GM10248 (cell line): ENCODE measurements around the gene CHST11.

Source experiments
- CTCF ChIA-PET: fragments of 300-600 bp; sonication (Branson Sonifier 250); formaldehyde crosslinking; extraction: SDS; loops from one replicate; lab custom pipeline; 2021; ENCODE audit warnings: antibody characterized with exemption; lab: Yijun Ruan, JAX
- POLR2A ChIA-PET: fragments of 350-650 bp; sonication (Branson Sonifier 250); formaldehyde crosslinking; extraction: SDS; loops from one replicate; lab custom pipeline; 2020; ENCODE audit warnings: antibody characterized with exemption; lab: Yijun Ruan, JAX
- DNase-seq: peaks from one replicate; pipeline ENCODE4 v3.0.0; 2012; ENCODE audit errors: extremely low spot score
- TF ChIP-seq, protein P1 (sequence below): IDR thresholded peaks from 2 replicates; pipeline ENCODE4 v1.5.1; 2012; ENCODE audit warnings: mild to moderate bottlenecking, low read depth; ENCODE audit errors: extremely low read depth, missing control alignments, control extremely low read depth

CHST11 gene

DNA sequence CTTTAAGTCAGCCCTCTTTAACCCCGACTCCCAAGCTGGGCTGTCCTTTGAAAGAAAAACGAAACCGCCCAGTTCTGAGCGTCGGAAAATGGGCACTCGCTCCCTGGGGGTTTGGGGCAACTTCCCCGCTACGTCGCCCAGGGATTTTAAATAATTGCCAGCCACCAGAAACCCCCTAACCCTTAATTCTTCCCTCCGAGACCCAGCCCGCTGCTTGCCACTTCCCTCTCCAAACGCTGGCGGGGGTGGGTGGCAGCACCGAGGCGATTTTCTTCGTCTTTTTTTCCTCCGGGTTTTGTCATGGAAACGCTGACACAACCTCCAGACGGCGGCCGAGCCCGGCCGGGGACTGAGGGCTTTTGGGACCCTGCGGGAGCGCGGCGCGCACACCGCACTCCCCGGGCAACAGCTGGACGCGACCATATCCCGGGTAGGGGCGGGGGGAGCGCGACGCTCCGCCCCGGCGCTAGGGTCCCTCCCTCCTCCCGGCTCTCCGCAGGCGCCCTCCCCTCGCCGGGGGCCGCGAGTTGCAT lies at the start of gene CHST11:
Gene CHST11, plus strand, starts transcription at position 532 of the 533 bp plus-strand sequence.
- TF ChIP-seq, protein P1, sequence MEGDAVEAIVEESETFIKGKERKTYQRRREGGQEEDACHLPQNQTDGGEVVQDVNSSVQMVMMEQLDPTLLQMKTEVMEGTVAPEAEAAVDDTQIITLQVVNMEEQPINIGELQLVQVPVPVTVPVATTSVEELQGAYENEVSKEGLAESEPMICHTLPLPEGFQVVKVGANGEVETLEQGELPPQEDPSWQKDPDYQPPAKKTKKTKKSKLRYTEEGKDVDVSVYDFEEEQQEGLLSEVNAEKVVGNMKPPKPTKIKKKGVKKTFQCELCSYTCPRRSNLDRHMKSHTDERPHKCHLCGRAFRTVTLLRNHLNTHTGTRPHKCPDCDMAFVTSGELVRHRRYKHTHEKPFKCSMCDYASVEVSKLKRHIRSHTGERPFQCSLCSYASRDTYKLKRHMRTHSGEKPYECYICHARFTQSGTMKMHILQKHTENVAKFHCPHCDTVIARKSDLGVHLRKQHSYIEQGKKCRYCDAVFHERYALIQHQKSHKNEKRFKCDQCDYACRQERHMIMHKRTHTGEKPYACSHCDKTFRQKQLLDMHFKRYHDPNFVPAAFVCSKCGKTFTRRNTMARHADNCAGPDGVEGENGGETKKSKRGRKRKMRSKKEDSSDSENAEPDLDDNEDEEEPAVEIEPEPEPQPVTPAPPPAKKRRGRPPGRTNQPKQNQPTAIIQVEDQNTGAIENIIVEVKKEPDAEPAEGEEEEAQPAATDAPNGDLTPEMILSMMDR, result no peak
- DNase-seq, result peak; percentile 94
- POLR2A ChIA-PET, result no interaction called here
- CTCF ChIA-PET, result interaction anchor here (1.2 to 3.5 kb wide), 8 partner anchors 10 to 334 kb away, joined by 3 to 18 read pairs (median 4); no protein-coding TSS in a partner anchor

- no peak for DNase-seq
- TF ChIP-seq, protein P1, result no peak
- ChIA-PET CTCF (interaction anchor here (4.1 kb wide), 1 partner anchor 26 kb away, joined by 17 read pairs; no protein-coding TSS in a partner anchor), POLR2A (no interaction called here)
These were observed 49.3 kb upstream of the CHST11 start for GRCh38 chr12:104407438-104407837.

GRCh38 chr12:104407922-104408321 lies 48.8 kb upstream of the CHST11 start:
- ChIA-PET POLR2A (no interaction called here), CTCF (interaction anchor here (0.7 to 4.1 kb wide), 2 partner anchors 13 to 26 kb away, joined by 3 to 17 read pairs; no protein-coding TSS in a partner anchor)
- TF ChIP-seq, protein P1, result no peak
- DNase-seq, result no peak

GRCh38 chr12:104410326-104410725 lies 46.4 kb upstream of the CHST11 start:
- CTCF ChIA-PET, result no interaction called here
- no peak for DNase-seq
- POLR2A ChIA-PET, result no interaction called here
- TF ChIP-seq, protein P1, result no peak

GRCh38 chr12:104410786-104411185 lies 46.0 kb upstream of the CHST11 start:
- CTCF ChIA-PET, result no interaction called here
- POLR2A ChIA-PET, result no interaction called here
- no peak for DNase-seq
- TF ChIP-seq, protein P1, result no peak

DNA sequence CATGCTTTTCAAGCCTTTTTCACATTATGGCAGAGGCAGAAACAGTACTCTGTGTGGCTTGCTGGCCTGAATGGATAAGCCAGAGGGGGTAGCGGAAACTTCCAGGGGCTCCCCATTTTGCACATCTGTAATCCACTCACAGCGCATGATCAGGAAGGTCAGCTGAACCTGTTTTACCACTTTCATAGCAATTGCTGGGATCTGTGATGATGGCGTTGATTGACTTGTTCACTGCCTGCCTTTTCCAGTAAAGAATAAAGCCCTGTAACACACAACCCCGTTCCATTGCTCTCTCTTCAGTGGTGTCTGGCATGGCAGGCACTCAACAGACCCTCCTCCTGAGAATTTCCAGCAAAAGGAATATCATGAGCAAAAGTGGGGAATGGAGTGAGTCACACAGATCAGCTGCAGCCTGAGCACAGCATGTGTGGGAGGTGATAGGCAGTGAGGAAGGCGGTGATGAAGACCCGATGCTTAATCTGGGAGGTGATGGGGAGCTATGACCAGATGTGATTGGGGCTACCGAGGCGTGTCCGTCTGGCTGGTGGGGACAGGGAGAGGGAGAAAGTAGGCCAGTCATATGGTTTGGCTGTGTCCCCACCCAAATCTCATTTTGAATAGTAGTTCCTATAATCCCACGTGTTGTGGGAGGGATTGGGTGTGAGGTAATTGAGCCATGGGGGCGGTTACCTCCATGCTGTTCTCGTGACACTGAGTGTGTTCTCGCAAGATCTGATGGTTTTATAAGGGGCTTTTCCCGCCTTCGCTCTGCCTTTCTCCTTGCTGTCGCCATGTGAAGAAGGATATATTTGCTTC lies 44.7 kb upstream of the CHST11 start:
- CTCF ChIA-PET, result interaction anchor here (1.0 to 2.2 kb wide), 3 partner anchors 16 to 30 kb away, joined by 3 to 7 read pairs (median 3); no protein-coding TSS in a partner anchor
- TF ChIP-seq, protein P1, result no peak
- no peak for DNase-seq
- POLR2A ChIA-PET, result no interaction called here
